K562 (cell line): Measurements from ENCODE around the gene CDKN2C. TPM values are rescaled to one million over a fixed set of nuclear protein-coding genes. Genes with fewer than 3 reads are reported as not detected.
A peak's percentile ranks its signal among the peaks of the same experiment; 100 is the strongest.

Experiments used
- ARID3A ChIP-seq: IDR thresholded peaks from 2 replicates; pipeline ENCODE4 v1.6.1; 2012; ENCODE audit warnings: low read depth, low read length, improper control_type of control experiment, borderline replicate concordance
- ASH1L ChIP-seq: fragments of 450-650 bp; IDR thresholded peaks from 2 replicates; pipeline ENCODE4 v1.6.1; 2018; ENCODE audit warnings: borderline replicate concordance, mild to moderate bottlenecking, low read depth; ENCODE audit not compliant: partially characterized antibody
- ESRRB ChIP-seq: fragments of 250-450 bp; sonication (Bioruptor Pico); IDR thresholded peaks from 2 replicates; pipeline ENCODE4 v1.5.0; 2020; ENCODE audit warnings: mild to moderate bottlenecking, moderate library complexity, borderline replicate concordance
- FOXJ2 ChIP-seq: fragments of 200-800 bp; sonication (Bioruptor generic); IDR thresholded peaks from 2 replicates; pipeline ENCODE4 v1.6.1; 2016; ENCODE audit warnings: missing genetic modification characterization, missing compliant biosample characterization
- MAFK ChIP-seq: IDR thresholded peaks from 2 replicates; pipeline ENCODE4 v1.6.1; 2011; ENCODE audit warnings: low read length, improper control_type of control experiment
- NR2F6 ChIP-seq: fragments of 450-650 bp; formaldehyde crosslinking; IDR thresholded peaks from 2 replicates; pipeline ENCODE4 v1.4.0; 2020; ENCODE audit warnings: mild to moderate bottlenecking
- PRPF4 ChIP-seq: fragments of 200-400 bp; formaldehyde crosslinking; IDR thresholded peaks from one replicate; pipeline ENCODE4 v1.6.1; 2017; ENCODE audit warnings: low read length, low read depth, mild to moderate bottlenecking; ENCODE audit not compliant: insufficient read depth, poor library complexity, severe bottlenecking
- SRSF7 ChIP-seq: fragments of 200-400 bp; formaldehyde crosslinking; optimal IDR thresholded peaks from 2 replicates; pipeline ENCODE3; 2017; ENCODE audit warnings: mild to moderate bottlenecking, low read depth, low read length
- TAF1 ChIP-seq: IDR thresholded peaks from 2 replicates; pipeline ENCODE4 v1.6.1; 2011; ENCODE audit warnings: mild to moderate bottlenecking, low read length, moderate library complexity; ENCODE audit not compliant: insufficient read depth, control insufficient read depth, severe bottlenecking; ENCODE audit errors: extremely low read depth
- VEZF1 ChIP-seq: fragments of 200-800 bp; sonication (Bioruptor generic); IDR thresholded peaks from 2 replicates; pipeline ENCODE4 v1.6.1; 2017; ENCODE audit warnings: missing genetic modification characterization, missing compliant biosample characterization
- ZBTB7A ChIP-seq: IDR thresholded peaks from 2 replicates; pipeline ENCODE4 v1.6.1; 2011; ENCODE audit warnings: low read depth, mild to moderate bottlenecking, low read length, moderate library complexity, borderline replicate concordance; ENCODE audit not compliant: control insufficient read depth
- polyA plus RNA-seq, 8 experiments: library from polyadenylated mRNA; depleted of rRNA in 4 of 8; stranded (reverse) in 5 of 8; unstranded in 3 of 8; fragments of >200 nt; fragmentation: Nextera tagmentation in 2 of 8; fragmentation: Illumina TruSeq in 1 of 8; extraction: Ambion mirVana in 2 of 8; extraction: Trizol in 1 of 8; gene quantifications; 2 replicates each; pipeline versions ENCODE4 v1.2.1 to v1.2.3, GENCODE V29; 2011 to 2014; ENCODE audit warnings: inconsistent platforms in 1 of 8, missing spikeins in 1 of 8
- total RNA-seq, 7 experiments: library from RNA; depleted of rRNA in 6 of 7; stranded (reverse); fragments of >200 nt in 6 of 7; fragmentation: Illumina TruSeq in 2 of 7; extraction: Trizol in 2 of 7; gene quantifications; 2 replicates each; pipeline versions ENCODE4 v1.2.1 to v1.2.3, GENCODE V29; 2011 to 2021; ENCODE audit warnings: low replicate concordance in 1 of 7
- TF ChIP-seq, protein P1 (sequence below): fragments of 250-450 bp; sonication (Bioruptor Pico); IDR thresholded peaks from 2 replicates; pipeline ENCODE4 v1.5.1; 2021; ENCODE audit warnings: mild to moderate bottlenecking
- TF ChIP-seq, protein P2 (sequence below): fragments of 450-650 bp; IDR thresholded peaks from 2 replicates; pipeline ENCODE4 v1.6.1; 2014; ENCODE audit warnings: low read depth, mild to moderate bottlenecking, moderate library complexity, borderline replicate concordance
- TF ChIP-seq, protein P3 (sequence below): fragments of 450-650 bp; IDR thresholded peaks from one replicate; pipeline ENCODE4 v1.6.1; 2018; ENCODE audit warnings: mild to moderate bottlenecking, moderate library complexity; ENCODE audit not compliant: partially characterized antibody
- TF ChIP-seq, protein P4 (sequence below): fragments of 450-650 bp; formaldehyde crosslinking; IDR thresholded peaks from 2 replicates; pipeline ENCODE4 v1.4.0; 2020; ENCODE audit warnings: mild to moderate bottlenecking

The CDKN2C gene
- total and polyA plus RNA-seq, 9 of the 15 experiments (the other 6 are each of a cell fraction or from before 2014, with no cell fraction given): 11.9 to 74.3 (median 45.9) TPM

- TF ChIP-seq MAFK (no peak; the same call in 1 of the 2 replicates), NR2F6 (no peak), PRPF4 (peak; percentile 9), FOXJ2 (tag) (no peak), SRSF7 (no peak), ZBTB7A (no peak; the same call in 1 of the 2 replicates), ARID3A (no peak), TAF1 (peak; percentile 59), ESRRB (no peak), VEZF1 (CRISPR knock-in tag) (peak; percentile 68; the same call in 1 of the 2 replicates), ASH1L (no peak)
- TF ChIP-seq, protein P1, sequence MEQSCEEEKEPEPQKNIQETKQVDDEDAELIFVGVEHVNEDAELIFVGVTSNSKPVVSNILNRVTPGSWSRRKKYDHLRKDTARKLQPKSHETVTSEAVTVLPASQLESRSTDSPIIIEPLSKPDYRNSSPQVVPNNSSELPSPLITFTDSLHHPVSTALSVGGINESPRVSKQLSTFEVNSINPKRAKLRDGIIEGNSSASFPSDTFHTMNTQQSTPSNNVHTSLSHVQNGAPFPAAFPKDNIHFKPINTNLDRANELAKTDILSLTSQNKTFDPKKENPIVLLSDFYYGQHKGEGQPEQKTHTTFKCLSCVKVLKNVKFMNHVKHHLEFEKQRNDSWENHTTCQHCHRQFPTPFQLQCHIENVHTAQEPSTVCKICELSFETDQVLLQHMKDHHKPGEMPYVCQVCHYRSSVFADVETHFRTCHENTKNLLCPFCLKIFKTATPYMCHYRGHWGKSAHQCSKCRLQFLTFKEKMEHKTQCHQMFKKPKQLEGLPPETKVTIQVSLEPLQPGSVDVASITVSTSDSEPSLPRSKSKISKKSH: no peak
- TF ChIP-seq, protein P2, sequence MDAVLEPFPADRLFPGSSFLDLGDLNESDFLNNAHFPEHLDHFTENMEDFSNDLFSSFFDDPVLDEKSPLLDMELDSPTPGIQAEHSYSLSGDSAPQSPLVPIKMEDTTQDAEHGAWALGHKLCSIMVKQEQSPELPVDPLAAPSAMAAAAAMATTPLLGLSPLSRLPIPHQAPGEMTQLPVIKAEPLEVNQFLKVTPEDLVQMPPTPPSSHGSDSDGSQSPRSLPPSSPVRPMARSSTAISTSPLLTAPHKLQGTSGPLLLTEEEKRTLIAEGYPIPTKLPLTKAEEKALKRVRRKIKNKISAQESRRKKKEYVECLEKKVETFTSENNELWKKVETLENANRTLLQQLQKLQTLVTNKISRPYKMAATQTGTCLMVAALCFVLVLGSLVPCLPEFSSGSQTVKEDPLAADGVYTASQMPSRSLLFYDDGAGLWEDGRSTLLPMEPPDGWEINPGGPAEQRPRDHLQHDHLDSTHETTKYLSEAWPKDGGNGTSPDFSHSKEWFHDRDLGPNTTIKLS: 0 out of 2 replicates have a peak, but pooled peaks have one; percentile 31
- TF ChIP-seq, protein P3, sequence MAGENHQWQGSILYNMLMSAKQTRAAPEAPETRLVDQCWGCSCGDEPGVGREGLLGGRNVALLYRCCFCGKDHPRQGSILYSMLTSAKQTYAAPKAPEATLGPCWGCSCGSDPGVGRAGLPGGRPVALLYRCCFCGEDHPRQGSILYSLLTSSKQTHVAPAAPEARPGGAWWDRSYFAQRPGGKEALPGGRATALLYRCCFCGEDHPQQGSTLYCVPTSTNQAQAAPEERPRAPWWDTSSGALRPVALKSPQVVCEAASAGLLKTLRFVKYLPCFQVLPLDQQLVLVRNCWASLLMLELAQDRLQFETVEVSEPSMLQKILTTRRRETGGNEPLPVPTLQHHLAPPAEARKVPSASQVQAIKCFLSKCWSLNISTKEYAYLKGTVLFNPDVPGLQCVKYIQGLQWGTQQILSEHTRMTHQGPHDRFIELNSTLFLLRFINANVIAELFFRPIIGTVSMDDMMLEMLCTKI: no peak
- TF ChIP-seq, protein P4, sequence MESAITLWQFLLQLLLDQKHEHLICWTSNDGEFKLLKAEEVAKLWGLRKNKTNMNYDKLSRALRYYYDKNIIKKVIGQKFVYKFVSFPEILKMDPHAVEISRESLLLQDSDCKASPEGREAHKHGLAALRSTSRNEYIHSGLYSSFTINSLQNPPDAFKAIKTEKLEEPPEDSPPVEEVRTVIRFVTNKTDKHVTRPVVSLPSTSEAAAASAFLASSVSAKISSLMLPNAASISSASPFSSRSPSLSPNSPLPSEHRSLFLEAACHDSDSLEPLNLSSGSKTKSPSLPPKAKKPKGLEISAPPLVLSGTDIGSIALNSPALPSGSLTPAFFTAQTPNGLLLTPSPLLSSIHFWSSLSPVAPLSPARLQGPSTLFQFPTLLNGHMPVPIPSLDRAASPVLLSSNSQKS (CRISPR knock-in tag): no peak
Measured at GRCh38 chr1:50968821-50969610, 1.0 kb upstream of the CDKN2C start (continued).
